H9 (cell line): Measurements from ENCODE around the gene RGS8. TPM values are rescaled to one million over a fixed set of nuclear protein-coding genes. Genes with fewer than 3 reads are reported as not detected.

Source experiments
- DNase-seq: peaks from one replicate; pipeline ENCODE4 v3.0.0-alpha.2; 2017
- H2AFZ ChIP-seq: one replicate; pipeline ENCODE4 v1.6.1; 2013; ENCODE audit warnings: mild to moderate bottlenecking, low read length, control low read depth, moderate library complexity
- H2AK5ac ChIP-seq: 2 replicates; pipeline ENCODE4 v1.6.1; 2013; ENCODE audit warnings: low read length, control low read depth, mixed read lengths; ENCODE audit not compliant: insufficient read length
- H2BK120ac ChIP-seq: one replicate; pipeline ENCODE4 v1.6.1; 2013; ENCODE audit warnings: low read depth, mild to moderate bottlenecking, low read length, control low read depth, inconsistent platforms; ENCODE audit not compliant: poor library complexity, severe bottlenecking
- H2BK12ac ChIP-seq: 2 replicates; pipeline ENCODE4 v1.6.1; 2013; ENCODE audit warnings: low read length, control low read depth, mixed read lengths, low read depth; ENCODE audit not compliant: insufficient read length
- H2BK15ac ChIP-seq: 2 replicates; pipeline ENCODE4 v1.6.1; 2013; ENCODE audit warnings: low read depth, low read length, control low read depth
- H2BK20ac ChIP-seq: one replicate; pipeline ENCODE4 v1.6.1; 2013; ENCODE audit warnings: low read depth, mild to moderate bottlenecking, low read length, control low read depth, inconsistent platforms; ENCODE audit not compliant: poor library complexity, severe bottlenecking
- H2BK5ac ChIP-seq: 2 replicates; pipeline ENCODE4 v1.6.1; 2013; ENCODE audit warnings: low read length, control low read depth, mixed read lengths; ENCODE audit not compliant: insufficient read length
- H3K14ac ChIP-seq: 2 replicates; pipeline ENCODE4 v1.6.1; 2013; ENCODE audit warnings: low read length, control low read depth; ENCODE audit not compliant: insufficient read depth
- H3K18ac ChIP-seq: 2 replicates; pipeline ENCODE4 v1.6.1; 2013; ENCODE audit warnings: low read depth, mild to moderate bottlenecking, mixed read lengths, low read length, control low read depth; ENCODE audit not compliant: insufficient read length
- H3K23ac ChIP-seq: 2 replicates; pipeline ENCODE4 v1.6.1; 2013; ENCODE audit warnings: low read length, control low read depth, mixed read lengths, low read depth; ENCODE audit not compliant: insufficient read length
- H3K23me2 ChIP-seq: 2 replicates; pipeline ENCODE4 v1.6.1; 2013; ENCODE audit warnings: low read depth, mild to moderate bottlenecking, mixed read lengths, low read length, control low read depth; ENCODE audit not compliant: insufficient read length, poor library complexity, severe bottlenecking
- H3K27ac ChIP-seq: 2 replicates; pipeline ENCODE4 v1.5.1; 2013; ENCODE audit warnings: low read length, control low read depth, mixed read lengths, low read depth; ENCODE audit not compliant: insufficient read length
- H3K27me3 ChIP-seq: 2 replicates; pipeline ENCODE4 v1.6.1; 2013; ENCODE audit warnings: low read length, control low read depth, inconsistent platforms; ENCODE audit not compliant: insufficient read depth
- H3K4ac ChIP-seq: 2 replicates; pipeline ENCODE4 v1.6.1; 2013; ENCODE audit warnings: low read depth, mild to moderate bottlenecking, control low read depth, inconsistent platforms, low read length, moderate library complexity
- H3K4me1 ChIP-seq: 2 replicates; pipeline ENCODE4 v1.6.1; 2013; ENCODE audit warnings: low read length, control low read depth, inconsistent platforms; ENCODE audit not compliant: insufficient read depth
- H3K4me2 ChIP-seq: 2 replicates; pipeline ENCODE4 v1.6.1; 2013; ENCODE audit warnings: low read length, control low read depth, mixed read lengths; ENCODE audit not compliant: insufficient read length, insufficient read depth
- H3K56ac ChIP-seq: 2 replicates; pipeline ENCODE4 v1.6.1; 2013; ENCODE audit warnings: low read depth, mild to moderate bottlenecking, mixed read lengths, low read length, control low read depth; ENCODE audit not compliant: insufficient read length
- H3K79me1 ChIP-seq: 2 replicates; pipeline ENCODE4 v1.6.1; 2013; ENCODE audit warnings: low read depth, mild to moderate bottlenecking, moderate library complexity, low read length, control low read depth, inconsistent platforms; ENCODE audit not compliant: insufficient read depth, poor library complexity, severe bottlenecking
- H3K79me2 ChIP-seq: 2 replicates; pipeline ENCODE4 v1.6.1; 2013; ENCODE audit warnings: low read length, control low read depth, inconsistent platforms; ENCODE audit not compliant: insufficient read depth
- H3K9ac ChIP-seq: 2 replicates; pipeline ENCODE4 v1.6.1; 2013; ENCODE audit warnings: low read length, control low read depth, mixed read lengths; ENCODE audit not compliant: insufficient read length; ENCODE audit errors: extremely low read depth
- H3K9me3 ChIP-seq: one replicate; pipeline ENCODE4 v1.6.1; 2013; ENCODE audit warnings: low read depth, low read length, inconsistent platforms; ENCODE audit not compliant: control insufficient read depth
- H3T11ph ChIP-seq: one replicate; pipeline ENCODE4 v1.6.1; 2013; ENCODE audit warnings: mild to moderate bottlenecking, low read length, control low read depth, inconsistent platforms
- H4K20me1 ChIP-seq: one replicate; pipeline ENCODE4 v1.6.1; 2013; ENCODE audit not compliant: control insufficient read depth, insufficient read length, insufficient read depth
- H4K5ac ChIP-seq: 2 replicates; pipeline ENCODE4 v1.6.1; 2013; ENCODE audit warnings: low read depth, mild to moderate bottlenecking, mixed read lengths, low read length, control low read depth; ENCODE audit not compliant: insufficient read length
- H4K8ac ChIP-seq: replicated peaks from 2 replicates; pipeline ENCODE4 v1.6.1; 2013; ENCODE audit warnings: low read length, control low read depth, mixed read lengths, low read depth; ENCODE audit not compliant: insufficient read length
- H4K91ac ChIP-seq: 2 replicates; pipeline ENCODE4 v1.6.1; 2013; ENCODE audit warnings: low read depth, mild to moderate bottlenecking, moderate library complexity, mixed read lengths, low read length, control low read depth; ENCODE audit not compliant: insufficient read length
- H3K27ac Mint-ChIP-seq, 3 experiments: 2 replicates in 2 of 3; 3 replicates in 1 of 3; pipeline ENCODE4 v1.8.0; 2020 to 2021; ENCODE audit warnings: mixed read lengths in 3 of 3, mild to moderate bottlenecking in 1 of 3, moderate library complexity in 1 of 3
- H3K27me3 Mint-ChIP-seq: 2 replicates; pipeline ENCODE4 v1.8.0; 2021; ENCODE audit warnings: low read depth, mild to moderate bottlenecking, moderate library complexity, mixed read lengths
- H3K36me3 Mint-ChIP-seq, 3 experiments: 2 replicates in 2 of 3; 3 replicates in 1 of 3; pipeline ENCODE4 v1.8.0; 2020 to 2021; ENCODE audit warnings: low read depth in 3 of 3, mixed read lengths in 3 of 3; ENCODE audit not compliant: insufficient read depth in 1 of 3
- H3K4me1 Mint-ChIP-seq, 2 experiments: 2 replicates each; pipeline ENCODE4 v1.8.0; 2020; ENCODE audit warnings: mixed read lengths in 2 of 2
- H3K4me3 Mint-ChIP-seq, 2 experiments: 2 replicates in 1 of 2; 3 replicates in 1 of 2; pipeline ENCODE4 v1.8.0; 2020 to 2021; ENCODE audit warnings: mild to moderate bottlenecking in 2 of 2, mixed read lengths in 2 of 2, moderate library complexity in 1 of 2
- H3K9me3 Mint-ChIP-seq, 2 experiments: 2 replicates in 1 of 2; 3 replicates in 1 of 2; pipeline ENCODE4 v1.8.0; 2020; ENCODE audit warnings: mild to moderate bottlenecking in 2 of 2, mixed read lengths in 2 of 2, moderate library complexity in 1 of 2
- WGBS: extraction: QIAGEN DNeasy Blood & Tissue Kit; methylation state at CpG from one replicate; pipeline ENCODE4 v1.1.7; 2013; ENCODE audit warnings: missing lambda C conversion rate, low lambda C conversion rate, mixed read lengths; ENCODE audit not compliant: insufficient read length; ENCODE audit errors: extremely low coverage; 5-methylcytosine and 5-hydroxymethylcytosine counted together
- total RNA-seq: library from RNA; stranded (reverse); gene quantifications from 2 replicates; pipeline ENCODE4 v1.2.1, GENCODE V29; 2021
- TF ChIP-seq, protein P1 (sequence below): fragments of 200-600 bp; sonication (generic); conservative IDR thresholded peaks from 3 replicates; pipeline ENCODE4 v1.8.0; 2021; ENCODE audit warnings: antibody characterized with exemption, mild to moderate bottlenecking

RGS8 gene
- total RNA-seq, 1 experiment from 2014 or later = not detected

DNA sequence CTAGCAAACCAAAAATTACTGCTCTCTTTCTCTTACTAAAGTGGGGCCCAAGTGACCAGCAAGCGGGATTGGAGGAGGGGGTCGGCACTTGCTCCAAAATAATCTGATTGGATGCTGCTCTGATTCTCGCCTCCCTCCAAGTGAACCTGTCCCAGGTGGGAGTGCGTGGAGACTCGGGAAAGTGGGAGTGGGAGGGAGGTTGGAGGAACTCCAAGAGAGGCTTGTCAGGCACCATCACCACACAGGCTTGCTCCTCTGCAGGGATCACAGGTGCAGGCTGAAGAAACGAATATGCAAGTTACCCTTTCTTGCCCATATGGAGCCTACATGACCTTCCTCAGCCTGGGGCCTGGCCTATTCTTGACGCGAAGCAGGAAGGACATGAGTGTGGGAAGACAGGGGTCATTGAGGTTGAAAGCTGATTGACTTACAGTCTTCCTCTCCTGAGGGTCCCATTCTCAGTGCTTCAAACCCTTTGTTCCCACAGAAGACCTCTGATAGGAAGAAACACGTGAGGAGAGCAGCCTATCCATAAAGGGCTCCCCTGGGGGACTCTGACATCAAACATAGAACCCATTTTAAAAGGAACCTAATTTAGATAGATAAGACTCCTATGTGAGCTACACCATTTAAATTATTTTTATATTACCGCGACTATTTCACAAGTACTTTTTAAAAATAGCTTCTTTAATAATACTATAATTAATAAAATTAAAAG lies 14.2 kb downstream of the RGS8 start:
- Mint-ChIP-seq H3K4me3 (no peak overlapping the region), H3K36me3 (no peaks in the 10 kb centered on the region), H3K27me3 (peaks cover 25% of the 10 kb centered on the region), H3K27ac (no peak overlapping the region; a peak in 1 of 7 replicates), H3K4me1 (peaks cover 51 to 57% of the 10 kb centered on the region in 2 experiments), H3K9me3 (no peaks in the 10 kb centered on the region)
- no peaks in the 10 kb centered on the region for H3K79me2 ChIP-seq
- no peak overlapping the region for H3K9ac ChIP-seq
- no peak overlapping the region for H2BK20ac ChIP-seq
- H2BK15ac ChIP-seq = no peak overlapping the region
- no peak overlapping the region for H2BK5ac ChIP-seq
- no peaks in the 10 kb centered on the region for H3K23me2 ChIP-seq
- no peak overlapping the region for H3K18ac ChIP-seq
- H4K8ac ChIP-seq = no peak overlapping the region
- H3T11ph ChIP-seq = no peak overlapping the region
- no peak overlapping the region for H4K91ac ChIP-seq
- H3K27me3 ChIP-seq = no peaks in the 10 kb centered on the region
- no peaks in the 10 kb centered on the region for H3K9me3 ChIP-seq
- 100% methylated on average over 2 of the region's 11 CpGs for WGBS
- H3K4ac ChIP-seq = no peak overlapping the region
- no peak overlapping the region for H3K14ac ChIP-seq
- H3K56ac ChIP-seq = no peak overlapping the region
- no peak overlapping the region for H2AFZ ChIP-seq
- H3K27ac ChIP-seq = no peak overlapping the region
- H3K79me1 ChIP-seq = no peaks in the 10 kb centered on the region
- peaks cover 14% of the 10 kb centered on the region; the same call in 1 of the 2 replicates for H3K4me1 ChIP-seq
- no peak overlapping the region for H4K5ac ChIP-seq
- H2BK12ac ChIP-seq = no peak overlapping the region
- no peak overlapping the region for H3K23ac ChIP-seq
- DNase-seq = no peak
- H2BK120ac ChIP-seq = no peak overlapping the region
- H4K20me1 ChIP-seq = no peaks in the 10 kb centered on the region
- no peak overlapping the region for H3K4me2 ChIP-seq
- TF ChIP-seq, protein P1, sequence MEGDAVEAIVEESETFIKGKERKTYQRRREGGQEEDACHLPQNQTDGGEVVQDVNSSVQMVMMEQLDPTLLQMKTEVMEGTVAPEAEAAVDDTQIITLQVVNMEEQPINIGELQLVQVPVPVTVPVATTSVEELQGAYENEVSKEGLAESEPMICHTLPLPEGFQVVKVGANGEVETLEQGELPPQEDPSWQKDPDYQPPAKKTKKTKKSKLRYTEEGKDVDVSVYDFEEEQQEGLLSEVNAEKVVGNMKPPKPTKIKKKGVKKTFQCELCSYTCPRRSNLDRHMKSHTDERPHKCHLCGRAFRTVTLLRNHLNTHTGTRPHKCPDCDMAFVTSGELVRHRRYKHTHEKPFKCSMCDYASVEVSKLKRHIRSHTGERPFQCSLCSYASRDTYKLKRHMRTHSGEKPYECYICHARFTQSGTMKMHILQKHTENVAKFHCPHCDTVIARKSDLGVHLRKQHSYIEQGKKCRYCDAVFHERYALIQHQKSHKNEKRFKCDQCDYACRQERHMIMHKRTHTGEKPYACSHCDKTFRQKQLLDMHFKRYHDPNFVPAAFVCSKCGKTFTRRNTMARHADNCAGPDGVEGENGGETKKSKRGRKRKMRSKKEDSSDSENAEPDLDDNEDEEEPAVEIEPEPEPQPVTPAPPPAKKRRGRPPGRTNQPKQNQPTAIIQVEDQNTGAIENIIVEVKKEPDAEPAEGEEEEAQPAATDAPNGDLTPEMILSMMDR = no peak
- H2AK5ac ChIP-seq = no peak overlapping the region
